NT2/D1 (cell line): ENCODE data around the gene PPP1R26.
A peak's percentile ranks its signal among the peaks of the same experiment; 100 is the strongest.

Experiments
- DNase-seq: peaks from one replicate; pipeline ENCODE4 v3.0.0-alpha.2; 2011; ENCODE audit warnings: low read depth, low spot score
- H3K27me3 ChIP-seq: 2 replicates; pipeline ENCODE4 v1.6.0; 2011; ENCODE audit warnings: mild to moderate bottlenecking; ENCODE audit not compliant: insufficient read length, insufficient read depth
- H3K36me3 ChIP-seq: 2 replicates; pipeline ENCODE4 v1.6.1; 2011; ENCODE audit warnings: mild to moderate bottlenecking, low read length, mixed read lengths; ENCODE audit not compliant: insufficient read depth, insufficient read length
- H3K4me1 ChIP-seq: 2 replicates; pipeline ENCODE4 v1.5.1; 2011; ENCODE audit not compliant: insufficient read depth, insufficient read length
- H3K4me3 ChIP-seq: 2 replicates; pipeline ENCODE4 v1.5.1; 2011; ENCODE audit warnings: low read depth; ENCODE audit not compliant: insufficient read length
- H3K9ac ChIP-seq: 2 replicates; pipeline ENCODE4 v1.6.0; 2011; ENCODE audit warnings: low read depth; ENCODE audit not compliant: insufficient read length
- H3K9me3 ChIP-seq: 2 replicates; pipeline ENCODE4 v1.5.1; 2011; ENCODE audit warnings: mild to moderate bottlenecking, low read length; ENCODE audit not compliant: insufficient read depth
- SUZ12 ChIP-seq: IDR thresholded peaks from 2 replicates; pipeline ENCODE4 v1.6.1; 2011; ENCODE audit not compliant: insufficient read length, insufficient read depth; ENCODE audit errors: extremely low read depth
- YY1 ChIP-seq: IDR thresholded peaks from 2 replicates; pipeline ENCODE4 v1.6.1; 2011; ENCODE audit not compliant: insufficient read length, insufficient read depth
- ZNF274 ChIP-seq: IDR thresholded peaks from 2 replicates; pipeline ENCODE4 v1.6.1; 2011; ENCODE audit warnings: mild to moderate bottlenecking, low read depth, low read length

PPP1R26 gene

DNA sequence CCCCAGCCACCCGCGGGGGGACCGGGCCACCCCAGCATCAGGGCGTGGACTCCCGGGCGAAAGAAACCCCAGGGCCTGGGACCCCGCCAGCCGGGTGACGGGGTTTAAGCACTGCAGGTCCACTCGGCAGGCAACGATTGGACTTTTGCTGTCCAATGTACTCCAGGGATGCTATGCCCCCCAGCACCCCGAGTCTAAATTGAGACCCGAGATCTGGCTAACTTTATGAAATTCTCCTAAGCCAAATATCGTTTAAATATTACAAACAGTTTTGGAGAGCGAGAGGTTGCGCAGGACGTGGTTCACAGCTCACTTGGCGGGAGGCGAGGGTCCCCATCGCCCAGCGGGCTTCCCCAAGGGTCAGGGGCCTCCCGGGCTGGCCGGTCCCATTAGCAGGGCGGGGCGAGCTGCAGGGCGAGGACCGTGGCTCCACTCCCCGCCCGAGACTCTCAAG, 20.5 kb downstream of the PPP1R26 start:
- Histone ChIP-seq H3K36me3 (peaks cover 41% of the 10 kb centered on the region), H3K4me3 (peak overlapping the region; percentile 97), H3K4me1 (peaks cover 25% of the 10 kb centered on the region), H3K27me3 (no peaks in the 10 kb centered on the region), H3K9ac (peak overlapping the region; percentile 97), H3K9me3 (no peaks in the 10 kb centered on the region)
- no peak for TF ChIP-seq SUZ12
- no peak for TF ChIP-seq YY1
- no peak for TF ChIP-seq ZNF274
- DNase-seq, result no peak

GRCh38 chr9:135500525-135501260, 21.1 kb downstream of the PPP1R26 start, which contains the start of gene MRPS2:
Gene MRPS2, plus strand, starts transcription at chr9:135500682. Its CDS starts 29 bp downstream, at chr9:135500711.
- Histone ChIP-seq H3K9ac (peak within 1 kb of the TSS; percentile 97), H3K4me1 (peaks cover 29% of the 10 kb centered on the region), H3K4me3 (peak within 1 kb of the TSS; percentile 97), H3K9me3 (no peaks in the 10 kb centered on the region), H3K27me3 (no peaks in the 10 kb centered on the region), H3K36me3 (peaks cover 47% of the 10 kb centered on the region)
- peak; percentile 85 for DNase-seq
- TF ChIP-seq YY1, result peak; percentile 53
- no peak for TF ChIP-seq ZNF274
- no peak for TF ChIP-seq SUZ12

DNA sequence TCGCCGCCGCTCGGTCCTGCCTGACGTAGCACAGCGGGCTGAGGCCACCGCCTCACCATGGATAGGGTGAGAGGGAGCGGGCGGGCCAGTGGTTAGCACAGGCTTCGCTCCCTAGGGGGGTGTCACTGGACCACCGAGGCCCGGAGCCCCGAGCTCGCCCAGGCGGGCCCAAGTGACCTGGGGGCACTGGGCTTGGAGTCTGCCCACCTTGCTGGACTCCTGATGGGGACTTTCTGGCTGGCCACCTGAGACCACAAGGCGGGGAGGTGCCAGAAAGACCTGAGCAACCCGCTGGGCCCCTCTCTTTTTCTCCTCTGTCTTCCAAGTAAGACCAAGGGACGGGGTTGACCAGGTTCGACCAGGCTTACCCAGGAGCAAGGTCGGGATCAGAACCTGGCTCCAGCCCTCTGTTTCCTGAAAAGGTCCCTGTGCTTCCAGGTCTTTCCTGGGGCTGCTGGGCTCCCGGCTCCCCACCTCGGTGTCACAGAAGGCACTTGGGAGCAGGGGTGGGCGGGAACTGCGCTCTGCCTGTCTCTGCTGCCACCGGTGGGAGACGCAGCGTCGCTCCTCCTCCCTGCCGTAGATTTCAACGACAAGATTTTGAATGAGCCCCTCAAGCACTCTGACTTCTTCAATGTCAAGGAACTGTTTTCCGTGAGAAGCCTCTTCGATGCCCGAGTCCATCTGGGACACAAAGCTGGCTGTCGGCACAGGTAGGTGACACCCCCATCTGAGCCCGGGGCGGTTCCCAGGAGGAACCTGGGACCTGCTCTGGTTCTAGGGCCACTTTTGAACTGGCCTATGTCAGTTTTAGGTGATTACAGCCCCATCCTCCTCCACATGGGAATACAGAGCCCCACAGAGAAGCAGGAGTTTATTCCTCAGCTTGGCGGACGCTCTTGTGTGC, 21.9 kb downstream of the PPP1R26 start:
- DNase-seq, result no peak
- TF ChIP-seq ZNF274, result no peak
- no peak for TF ChIP-seq SUZ12
- no peak for TF ChIP-seq YY1
- no peaks in the 10 kb centered on the region for H3K27me3 ChIP-seq
- H3K36me3 ChIP-seq, result peaks cover 51% of the 10 kb centered on the region
- peak overlapping the region; percentile 97 for H3K9ac ChIP-seq
- no peaks in the 10 kb centered on the region for H3K9me3 ChIP-seq
- H3K4me3 ChIP-seq, result peak overlapping the region; percentile 97
- peaks cover 37% of the 10 kb centered on the region for H3K4me1 ChIP-seq

GRCh38 chr9:135502168-135502872, 22.7 kb downstream of the PPP1R26 start:
- DNase-seq, result no peak
- H3K9me3 ChIP-seq, result no peaks in the 10 kb centered on the region
- peak overlapping the region; percentile 97 for H3K9ac ChIP-seq
- no peaks in the 10 kb centered on the region for H3K27me3 ChIP-seq
- no peak for TF ChIP-seq ZNF274
- no peak for TF ChIP-seq SUZ12
- no peak for TF ChIP-seq YY1
- peak overlapping the region; percentile 97 for H3K4me3 ChIP-seq
- H3K4me1 ChIP-seq, result peaks cover 42% of the 10 kb centered on the region
- H3K36me3 ChIP-seq, result peaks cover 51% of the 10 kb centered on the region

DNA sequence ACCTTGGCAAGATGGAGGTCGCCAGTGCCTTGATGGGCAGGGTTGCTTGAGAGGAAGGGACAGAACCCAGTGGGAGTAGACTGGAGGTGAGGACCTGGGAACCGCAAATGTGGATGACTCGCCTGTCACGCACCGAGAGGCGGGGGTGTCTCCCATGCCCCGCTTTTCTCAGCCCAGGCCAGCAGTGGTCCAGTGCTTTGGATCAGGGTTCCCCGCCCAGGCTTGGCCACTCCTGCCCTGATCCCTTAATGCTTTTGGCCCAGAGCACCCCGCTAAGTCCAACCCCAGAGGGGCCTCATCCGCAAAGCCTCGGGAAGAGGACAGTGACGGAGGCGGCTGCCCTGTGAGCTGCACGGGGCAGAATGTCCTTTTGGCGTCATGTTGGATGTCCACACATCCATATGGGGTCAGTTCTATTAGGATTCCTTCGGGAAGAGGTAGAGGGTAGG, 23.3 kb downstream of the PPP1R26 start:
- peaks cover 51% of the 10 kb centered on the region for H3K36me3 ChIP-seq
- H3K9ac ChIP-seq, result no peak overlapping the region
- no peaks in the 10 kb centered on the region for H3K27me3 ChIP-seq
- H3K9me3 ChIP-seq, result no peaks in the 10 kb centered on the region
- no peak for DNase-seq
- H3K4me3 ChIP-seq, result no peak overlapping the region
- peaks cover 42% of the 10 kb centered on the region for H3K4me1 ChIP-seq
- TF ChIP-seq ZNF274 (no peak), SUZ12 (no peak), YY1 (no peak)

- Histone ChIP-seq H3K9ac (no peak overlapping the region), H3K9me3 (no peaks in the 10 kb centered on the region), H3K4me1 (peaks cover 42% of the 10 kb centered on the region), H3K27me3 (no peaks in the 10 kb centered on the region), H3K4me3 (no peak overlapping the region), H3K36me3 (peaks cover 51% of the 10 kb centered on the region)
- no peak for TF ChIP-seq ZNF274
- no peak for TF ChIP-seq SUZ12
- no peak for TF ChIP-seq YY1
- DNase-seq, result no peak
These were observed 24.0 kb downstream of the PPP1R26 start for GRCh38 chr9:135503371-135504261.
